GM18508 (cell line): ENCODE results near the gene DPF1.

ENCODE experiments used
- ATAC-seq: cut with Tn5 transposase; IDR thresholded peaks from one replicate; pipeline ENCODE4 v1.9.1; 2021; ENCODE audit warnings: moderate number of reproducible peaks; ENCODE audit not compliant: insufficient read depth, unreplicated experiment

The DPF1 gene

DNA sequence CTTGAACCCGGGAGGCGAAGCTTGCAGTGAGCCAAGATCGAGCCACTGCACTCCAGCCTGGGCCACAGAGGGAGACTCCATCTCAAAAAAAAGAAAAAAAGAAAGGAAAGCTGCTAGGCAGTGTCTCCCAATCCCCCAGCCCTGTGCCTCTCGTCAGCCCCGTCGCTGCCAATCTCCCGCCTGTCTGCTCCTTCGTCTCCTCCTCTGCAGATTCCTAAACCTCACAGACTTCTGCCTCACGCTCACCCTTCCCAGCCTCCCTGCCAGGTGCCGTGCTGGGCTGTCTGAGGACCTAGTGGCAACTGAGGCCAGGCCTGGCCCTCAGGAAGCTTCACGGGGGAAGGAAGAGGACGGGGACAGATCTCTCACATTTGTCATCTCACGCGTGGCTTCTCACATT, 21.5 kb downstream of the DPF1 start:
- no peak for ATAC-seq

DNA sequence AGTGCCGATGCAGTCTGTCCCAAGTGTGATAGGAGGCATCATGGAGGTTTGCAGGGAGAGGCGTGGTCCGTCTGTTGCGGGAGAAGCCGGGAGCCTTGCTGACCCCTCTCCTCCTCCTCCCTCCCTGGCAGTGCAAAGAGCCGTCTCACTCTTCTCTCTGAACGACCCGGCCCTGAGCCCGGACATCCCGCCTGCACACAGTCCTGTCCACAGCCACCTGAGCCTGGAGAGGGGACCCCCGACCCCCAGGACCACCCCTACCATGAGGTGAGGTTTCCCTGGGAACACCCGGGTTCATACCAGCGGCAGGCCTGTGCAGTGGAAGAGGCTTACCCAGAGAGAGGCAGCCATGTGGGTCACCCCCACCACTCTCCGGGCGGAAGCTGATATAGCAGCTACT, 22.3 kb downstream of the DPF1 start:
- no peak for ATAC-seq

DNA sequence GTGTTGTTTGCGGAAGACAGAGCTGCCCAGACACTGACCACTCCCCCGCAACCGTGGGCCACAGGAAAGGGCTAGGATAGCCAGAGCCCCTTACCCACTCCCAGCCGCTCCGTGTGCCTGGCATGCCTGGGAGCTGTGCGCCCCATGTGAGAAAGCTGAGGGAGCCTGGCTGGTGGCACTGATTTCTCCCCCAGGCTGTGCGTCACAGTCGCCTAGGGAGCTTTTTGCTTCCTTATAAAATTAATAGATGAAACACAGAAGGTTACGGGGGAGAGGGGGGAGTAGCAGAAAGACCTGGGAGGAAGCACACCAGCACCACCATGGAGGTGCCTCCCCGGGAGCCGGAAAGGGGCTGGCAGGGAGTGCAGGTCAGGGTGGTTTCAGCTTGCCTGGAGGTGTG, 24.7 kb downstream of the DPF1 start:
- no peak for ATAC-seq

DNA sequence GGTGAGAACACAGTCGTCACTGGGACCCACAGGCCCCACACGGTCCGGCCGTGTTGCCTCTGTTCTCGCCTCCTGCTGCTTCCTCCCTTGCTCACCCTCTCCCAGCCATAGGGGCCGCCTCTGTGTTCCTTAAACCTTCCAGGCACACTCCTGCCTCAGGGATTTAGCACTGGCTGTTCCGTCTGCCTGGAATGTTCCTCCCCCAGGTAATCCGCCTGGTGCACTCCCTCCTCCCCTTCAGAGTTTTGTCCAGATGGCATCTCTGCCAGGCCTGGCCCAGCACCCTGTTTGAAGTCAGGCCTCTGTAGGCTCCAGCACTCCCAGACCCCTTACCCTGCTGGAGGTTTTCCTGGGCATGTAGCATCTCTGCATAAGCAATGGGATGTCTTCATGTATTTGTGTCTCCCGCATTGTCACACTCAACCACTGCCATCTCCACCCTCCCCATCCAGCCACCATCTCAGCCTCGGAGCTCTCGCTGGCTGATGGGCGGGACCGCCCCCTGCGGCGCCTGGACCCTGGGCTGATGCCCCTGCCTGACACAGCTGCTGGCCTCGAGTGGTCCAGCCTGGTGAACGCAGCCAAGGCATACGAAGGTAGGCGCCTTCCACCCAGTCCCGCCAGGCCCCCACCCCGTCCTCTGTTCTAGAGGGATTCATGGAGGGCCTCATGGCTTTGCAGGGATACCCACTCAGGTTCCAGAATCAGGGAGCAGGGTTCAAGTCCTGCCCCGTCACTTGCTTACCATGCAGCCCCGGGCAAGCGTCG, 25.9 kb downstream of the DPF1 start:
- no peak for ATAC-seq

DNA sequence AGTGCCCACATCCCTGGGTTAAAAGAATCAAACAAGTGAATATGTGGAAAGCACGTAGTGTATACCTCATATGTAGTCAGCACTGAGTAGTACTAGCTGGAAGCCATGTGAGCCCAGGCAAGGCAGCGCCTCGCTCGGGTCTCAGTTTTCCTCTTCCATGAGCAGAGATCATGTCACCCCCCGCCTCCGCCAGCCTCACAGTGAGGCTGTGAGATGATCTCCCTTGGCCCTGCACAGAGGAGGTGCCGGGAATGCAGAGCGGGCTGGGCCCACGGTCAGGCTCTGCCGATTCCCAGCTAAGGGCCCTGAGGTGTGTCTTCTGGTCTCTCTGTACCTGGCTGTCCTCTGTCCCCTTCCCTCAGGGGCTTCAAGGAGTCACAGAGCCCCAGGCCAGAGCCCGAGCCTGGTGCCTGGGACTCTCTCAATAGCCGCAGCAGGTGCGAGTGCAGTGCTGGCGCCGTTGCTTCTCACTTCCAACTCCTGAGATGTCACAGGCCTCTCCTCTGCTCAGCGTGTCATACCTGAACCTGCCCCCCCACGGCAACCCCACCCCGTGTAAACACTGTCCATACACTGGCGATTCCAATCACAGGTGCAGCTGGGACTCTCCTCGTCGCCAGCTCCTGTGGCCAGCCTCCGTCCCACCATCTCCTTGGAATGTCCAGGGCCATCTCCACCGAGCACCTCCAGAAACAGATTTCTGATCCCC, 26.9 kb downstream of the DPF1 start:
- no peak for ATAC-seq

DNA sequence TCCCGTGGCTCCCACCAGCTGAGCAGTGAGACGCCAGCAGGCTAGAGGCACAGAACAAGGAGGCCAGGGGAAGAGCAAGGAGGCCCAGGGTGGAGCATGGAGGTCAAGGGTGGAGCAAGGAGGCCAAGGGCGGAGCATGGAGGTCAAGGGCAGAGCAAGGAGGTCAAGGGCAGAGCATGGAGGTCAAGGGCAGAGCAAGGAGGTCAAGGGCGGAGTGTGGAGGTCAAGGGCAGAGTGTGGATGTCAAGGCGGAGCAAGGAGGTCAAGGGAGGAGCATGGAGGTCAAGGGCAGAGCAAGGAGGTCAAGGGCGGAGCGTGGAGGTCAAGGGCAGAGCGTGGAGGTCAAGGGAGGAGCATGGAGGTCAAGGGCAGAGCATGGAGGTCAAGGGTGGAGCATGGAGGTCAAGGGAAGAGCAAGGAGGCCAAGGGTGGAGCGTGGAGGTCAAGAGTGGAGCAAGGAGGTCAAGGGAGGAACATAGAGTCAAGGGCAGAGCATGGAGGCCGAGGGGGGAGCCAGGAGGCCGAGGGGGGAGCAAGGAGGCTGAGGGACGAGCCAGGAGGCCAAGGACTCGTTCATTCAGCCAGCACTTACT, 27.7 kb downstream of the DPF1 start:
- ATAC-seq, result no peak

DNA sequence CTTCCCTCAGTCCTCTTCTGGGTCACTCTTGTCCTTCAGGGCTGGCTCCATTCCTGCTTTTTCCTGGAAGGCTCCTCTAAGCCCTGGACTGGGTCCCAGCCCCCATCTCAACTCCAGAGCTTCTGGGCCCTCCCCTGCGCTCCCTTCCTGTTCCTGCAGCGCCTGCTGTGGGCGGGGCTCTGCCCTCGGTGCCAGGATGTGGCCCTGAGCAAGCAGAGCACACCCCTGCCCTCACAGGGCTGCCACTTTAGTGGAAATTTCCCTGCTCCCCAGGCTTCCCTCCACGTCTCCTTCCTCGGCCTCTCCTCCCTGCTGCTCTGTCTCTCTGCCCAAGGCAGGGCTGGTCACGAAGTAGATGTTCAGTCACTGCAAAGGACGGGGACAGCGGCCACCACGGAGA, 28.8 kb downstream of the DPF1 start:
- no peak for ATAC-seq

DNA sequence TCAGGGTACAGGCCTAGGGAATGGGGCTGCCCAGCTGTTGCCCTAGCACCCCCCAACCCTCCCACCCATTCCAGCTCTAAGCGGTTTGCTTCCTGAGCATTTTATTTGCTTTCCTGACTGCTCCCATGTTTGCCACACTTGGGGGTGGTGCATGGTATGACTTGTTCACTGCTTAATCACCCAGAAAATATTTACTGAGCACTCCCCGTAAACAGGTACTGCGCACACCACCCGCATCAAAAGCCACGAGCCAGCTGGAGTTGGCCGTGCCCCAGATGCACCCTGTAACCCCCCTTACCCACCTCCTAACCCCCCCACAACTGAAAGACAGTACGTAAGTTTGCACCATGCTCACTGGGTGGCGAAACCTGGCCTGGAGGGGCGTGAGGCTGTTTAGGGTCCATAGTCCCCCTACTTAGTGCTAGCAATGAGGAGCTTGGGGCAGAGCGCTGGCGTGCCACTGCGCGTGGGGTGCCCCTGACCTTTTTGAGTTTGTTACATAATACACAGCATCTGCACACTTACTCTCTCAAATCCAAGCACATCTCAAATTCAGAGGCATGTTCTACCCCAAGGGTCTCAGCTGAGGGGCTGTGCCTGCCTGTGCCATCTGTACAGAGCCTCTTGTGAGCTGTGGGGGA, 29.8 kb downstream of the DPF1 start:
- no peak for ATAC-seq

DNA sequence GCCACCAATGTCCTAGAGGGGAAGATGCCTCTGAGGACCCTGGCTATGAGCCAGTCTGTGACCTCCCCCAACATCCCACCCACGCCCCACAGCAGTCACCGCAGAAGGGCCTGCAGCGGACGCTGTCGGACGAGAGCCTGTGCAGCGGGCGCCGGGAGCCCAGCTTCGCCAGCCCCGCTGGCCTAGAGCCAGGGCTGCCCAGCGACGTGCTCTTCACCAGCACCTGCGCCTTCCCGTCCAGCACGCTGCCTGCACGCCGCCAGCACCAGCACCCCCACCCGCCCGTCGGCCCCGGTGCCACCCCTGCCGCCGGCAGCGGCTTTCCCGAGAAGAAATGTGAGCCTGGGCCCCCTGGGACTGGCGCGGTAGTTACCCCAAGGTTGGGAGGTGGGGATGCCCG, 30.6 kb downstream of the DPF1 start:
- no peak for ATAC-seq

DNA sequence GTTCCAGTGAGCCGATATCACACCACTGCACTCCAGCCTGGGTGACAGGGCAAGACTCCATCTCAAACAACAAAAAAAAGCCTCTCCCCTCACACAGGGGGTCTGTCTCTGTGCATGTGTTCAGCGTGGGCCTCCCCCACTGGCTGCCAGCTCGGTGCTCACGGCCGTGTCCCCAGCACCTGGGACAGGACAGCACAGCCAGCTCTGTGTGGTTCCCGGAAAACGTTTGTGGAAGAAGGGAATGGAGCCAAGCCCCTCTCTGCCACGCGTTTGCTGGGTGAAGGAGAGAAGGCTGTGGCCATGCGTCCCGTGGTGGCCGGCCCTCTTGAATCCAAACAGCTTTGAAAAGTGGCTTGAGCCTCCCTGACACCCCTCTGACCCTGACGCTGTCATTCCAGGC, 32.3 kb downstream of the DPF1 start:
- ATAC-seq, result no peak

DNA sequence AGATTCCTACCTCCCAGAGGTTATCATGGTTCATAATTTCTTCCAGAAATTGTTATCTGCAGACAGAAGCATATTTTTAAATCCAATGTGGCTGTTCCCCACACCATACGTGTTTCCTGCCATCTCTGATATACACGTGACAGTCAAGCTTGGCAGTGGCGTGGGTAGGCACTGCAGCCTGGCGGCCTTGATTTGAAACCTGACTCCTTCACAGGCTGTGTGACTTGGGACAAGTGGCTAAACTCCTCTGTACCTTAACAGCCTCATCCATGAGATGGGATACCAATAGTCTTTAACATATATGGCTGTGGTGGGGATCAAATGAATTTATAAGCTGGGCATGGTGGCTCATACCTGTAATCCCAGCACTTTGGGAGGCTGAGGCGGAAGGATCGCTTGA, 33.2 kb downstream of the DPF1 start:
- ATAC-seq, result no peak

DNA sequence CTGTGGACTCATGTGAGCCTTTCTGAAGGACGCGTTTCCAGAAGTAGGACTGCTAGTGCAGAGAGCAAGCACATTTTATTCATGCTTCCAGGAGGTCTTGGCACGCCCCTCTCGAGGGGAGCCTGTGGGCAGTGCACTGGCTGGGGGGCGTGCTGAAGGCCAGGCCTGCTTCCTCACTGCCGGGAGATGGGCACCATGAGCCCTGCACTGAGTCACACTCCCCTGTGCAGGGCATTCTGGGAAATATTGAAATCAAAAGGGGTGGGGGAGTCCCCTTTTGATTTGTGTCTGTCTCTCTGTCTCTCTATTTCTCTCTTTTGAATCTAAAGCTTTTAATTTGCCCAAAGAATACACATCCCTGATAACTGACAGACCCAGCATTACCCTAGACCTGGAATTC, 34.0 kb downstream of the DPF1 start:
- no peak for ATAC-seq

DNA sequence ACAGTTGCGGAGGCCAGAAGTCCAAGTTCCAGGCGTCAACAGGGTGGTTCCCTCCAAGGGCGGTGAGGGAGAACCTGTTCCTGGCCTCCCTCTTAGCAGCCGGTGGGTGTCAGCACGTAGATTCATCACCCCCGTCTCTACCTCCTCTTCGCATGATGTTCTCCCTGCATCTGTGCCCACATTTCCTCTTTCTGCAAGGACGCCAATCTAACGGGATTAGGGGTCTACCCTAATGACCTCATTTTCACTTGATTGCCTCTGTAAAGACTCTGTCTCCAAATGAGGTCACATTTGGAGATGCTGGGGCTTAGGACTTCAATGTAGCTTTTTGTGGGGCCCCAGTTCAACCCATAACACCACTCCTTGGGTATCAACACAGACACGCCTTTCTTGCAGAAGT, 38.5 kb downstream of the DPF1 start:
- no peak for ATAC-seq

DNA sequence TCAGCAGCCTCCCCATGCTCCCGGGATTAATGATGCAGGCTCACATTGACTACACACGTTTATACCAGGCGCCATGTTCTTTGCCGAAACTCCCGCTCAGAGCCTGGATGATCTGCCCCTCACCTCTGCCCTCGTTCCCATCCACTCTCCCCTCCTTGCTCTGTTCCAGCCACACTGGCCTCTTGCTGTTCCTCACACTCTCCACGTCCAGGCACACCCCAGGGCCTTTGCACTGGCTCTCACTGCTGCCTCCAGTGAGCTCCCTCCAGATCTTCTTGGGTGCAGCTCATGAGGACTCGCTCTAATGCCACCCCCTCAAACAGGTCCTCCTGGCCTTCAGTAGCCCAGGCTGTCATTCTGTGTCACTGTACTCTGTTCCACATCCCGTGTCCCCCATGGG, 39.2 kb downstream of the DPF1 start:
- ATAC-seq, result no peak

DNA sequence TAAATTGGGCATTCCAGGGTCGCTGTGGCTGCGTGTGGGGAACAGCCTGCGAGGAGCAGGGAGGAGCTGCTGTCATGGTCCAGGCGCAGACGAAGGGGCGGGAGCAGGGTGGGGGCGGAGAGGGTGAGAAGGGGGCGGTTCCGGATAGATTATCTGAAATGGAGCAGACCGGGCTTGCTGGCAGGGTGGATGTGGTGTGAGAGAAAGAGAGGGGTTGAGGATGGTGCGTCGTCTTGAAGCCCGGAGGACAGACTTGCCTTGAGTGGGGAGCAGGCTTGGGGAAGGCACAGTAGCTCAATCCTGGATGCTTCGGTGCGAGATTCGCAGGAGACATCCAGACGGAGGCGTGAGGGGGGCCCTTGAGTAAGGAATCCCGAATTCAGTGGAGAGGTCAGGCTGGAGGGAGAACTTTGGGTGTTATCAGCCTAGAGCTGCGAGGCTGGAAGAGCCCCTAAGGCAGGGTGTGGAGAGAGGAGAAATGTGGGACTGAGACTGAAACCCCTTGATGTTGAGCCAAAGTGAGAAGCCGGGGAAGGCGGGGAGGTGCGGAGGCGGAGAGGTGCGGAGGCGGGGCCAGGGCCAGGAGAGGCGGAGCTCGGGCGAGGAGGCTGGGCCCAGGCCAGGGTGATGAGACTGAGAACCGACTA, 40.6 kb downstream of the DPF1 start:
- no peak for ATAC-seq

DNA sequence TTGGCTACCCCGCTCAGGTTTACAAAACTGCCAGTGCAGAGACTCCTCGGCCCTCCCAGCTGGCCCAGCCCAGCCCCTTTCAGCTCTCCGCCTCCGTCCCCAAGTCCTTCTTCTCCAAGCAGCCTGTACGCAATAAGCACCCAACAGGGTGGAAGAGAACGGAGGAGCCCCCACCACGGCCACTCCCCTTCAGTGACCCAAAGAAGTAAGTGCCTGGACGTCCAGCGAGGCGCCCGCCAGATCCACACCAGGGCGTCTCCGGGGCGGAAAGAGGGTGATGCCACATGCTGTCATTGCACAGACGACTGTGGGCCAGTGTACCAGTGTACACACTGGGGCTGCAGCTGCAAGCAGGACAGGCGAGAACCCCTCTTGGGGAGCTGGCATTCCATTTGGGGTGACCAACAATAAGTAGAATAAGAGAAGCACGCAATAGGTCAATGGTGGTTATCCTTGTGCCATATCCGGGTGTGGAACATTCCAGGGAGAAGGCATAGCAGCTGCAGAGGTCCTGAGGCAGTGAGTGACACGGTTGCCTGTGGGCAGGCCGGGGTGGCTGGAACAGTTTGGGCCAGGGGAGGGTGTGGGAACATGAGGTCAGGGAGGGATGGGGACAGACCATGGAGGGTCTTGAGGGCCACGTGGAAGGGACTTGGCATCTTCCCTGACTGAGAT, 41.3 kb downstream of the DPF1 start:
- no peak for ATAC-seq

DNA sequence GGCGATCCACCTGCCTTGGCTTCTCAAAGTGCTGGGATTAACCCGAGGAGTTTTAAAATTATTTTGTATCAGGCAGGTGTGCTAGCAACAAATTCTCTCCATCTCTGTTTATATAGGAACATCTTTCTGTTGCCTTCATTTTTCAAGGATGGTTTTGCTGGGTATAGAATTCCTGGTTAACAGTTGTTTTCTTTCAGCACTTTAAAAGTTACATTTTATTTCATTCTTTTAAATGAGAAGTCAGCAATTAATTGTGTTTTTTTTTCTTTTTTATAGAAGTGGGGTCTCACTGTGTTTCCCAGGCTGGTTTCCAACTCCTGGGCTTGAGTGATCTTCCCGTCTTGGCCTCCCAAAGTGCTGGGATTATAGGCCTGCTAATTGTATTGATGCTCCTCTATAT, 44.0 kb downstream of the DPF1 start:
- no peak for ATAC-seq

DNA sequence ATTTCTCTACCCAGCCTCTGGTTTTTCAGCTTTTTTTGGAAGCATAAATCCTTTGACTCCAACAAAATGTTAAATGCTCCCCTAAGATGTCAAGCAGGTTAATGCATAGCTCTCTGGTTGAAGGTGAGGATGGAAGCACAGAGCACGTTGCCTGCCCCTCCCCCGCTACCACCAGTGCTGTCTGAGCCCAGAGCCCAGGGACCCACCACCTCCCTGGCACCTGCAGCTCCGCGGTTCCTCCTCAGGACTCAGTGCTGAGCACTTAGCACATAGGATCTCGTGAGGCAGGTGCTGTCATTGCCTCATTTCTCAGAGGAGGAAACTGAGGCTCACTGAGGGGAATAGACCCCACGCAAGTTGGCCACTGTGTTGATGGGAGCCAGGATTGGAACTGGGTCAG, 48.6 kb downstream of the DPF1 start:
- ATAC-seq, result no peak

DNA sequence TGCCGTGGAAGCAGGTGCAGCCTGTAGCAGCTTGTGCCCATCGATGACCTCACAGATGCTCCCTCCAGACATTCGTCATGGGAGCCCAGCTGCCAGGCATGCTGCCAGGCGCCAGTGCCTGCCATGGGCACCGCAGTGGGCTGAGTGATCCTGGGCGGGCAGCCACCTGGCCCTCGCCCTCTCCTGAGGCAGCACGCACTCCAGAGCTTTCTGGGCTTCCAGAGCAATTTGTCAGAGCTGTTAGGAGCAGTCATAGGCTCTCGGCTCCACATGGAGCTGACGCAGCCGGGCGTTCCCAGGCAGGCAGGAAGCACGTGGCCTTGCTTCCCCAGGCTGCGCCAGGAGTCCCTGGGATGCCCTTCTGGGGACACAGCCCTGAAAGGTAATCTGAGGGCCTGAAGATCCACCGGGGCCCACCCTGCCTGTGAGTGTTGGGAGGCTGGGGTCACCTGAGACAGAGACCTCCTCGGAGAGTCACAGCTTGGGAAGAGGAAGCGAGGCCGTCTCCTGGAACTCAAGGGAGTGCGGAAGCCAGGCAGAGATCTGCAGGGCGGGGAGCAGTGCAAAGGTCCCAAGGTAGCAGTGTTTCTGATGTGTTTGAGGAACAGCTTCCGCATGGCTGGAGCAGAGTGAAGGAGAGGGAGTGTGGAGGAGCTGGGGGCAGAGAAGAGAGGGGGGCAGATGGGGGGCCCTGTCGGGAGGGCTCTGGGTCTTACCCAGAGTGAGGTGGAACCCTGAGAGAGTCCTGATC, 50.6 kb downstream of the DPF1 start:
- no peak for ATAC-seq

DNA sequence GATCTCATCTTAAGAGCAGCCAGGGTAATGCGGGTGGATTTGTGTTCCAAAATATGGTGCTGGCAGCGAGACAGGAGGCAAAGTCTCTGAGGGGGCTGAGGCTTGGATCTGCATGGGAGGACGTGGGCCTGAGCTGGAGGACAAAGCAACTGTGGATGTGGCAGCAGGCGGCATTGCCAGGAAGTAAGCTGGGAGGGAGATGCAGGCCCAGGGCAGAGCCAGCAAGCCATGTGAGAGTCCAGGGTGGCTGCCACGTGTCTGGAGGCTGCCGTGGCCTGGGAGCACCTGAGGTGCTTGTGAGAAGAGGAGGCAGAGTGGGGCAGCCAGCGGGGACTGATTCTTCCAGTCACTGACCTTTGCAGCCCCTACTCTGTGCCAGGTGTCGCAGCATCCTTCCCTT, 52.0 kb downstream of the DPF1 start:
- ATAC-seq, result no peak
